Right lobe of liver (tissue), 6 donors: ENCODE data around the gene NPM1. TPM values are rescaled to one million over a fixed set of nuclear protein-coding genes. Genes with fewer than 3 reads are reported as not detected.
A peak's percentile ranks its signal among the peaks of the same experiment; 100 is the strongest.

Source experiments
- ATAC-seq, 4 donors: fragments of 200-7000 bp; cut with Tn5 transposase; one replicate each; pipeline ENCODE4 v1.9.1; 2020; ENCODE audit warnings: mild to moderate bottlenecking in 4 of 4, moderate library complexity in 4 of 4
- DNase-seq, 3 donors: peaks; one replicate each; pipeline ENCODE4 v3.0.0-alpha.2; 2020
- H3K27ac ChIP-seq, 3 donors: fragments of 200-600 bp; one replicate each; pipeline ENCODE4 v1.8.0; 2022
- H3K27me3 ChIP-seq, 2 donors: fragments of 200-600 bp; one replicate each; pipeline ENCODE4 v1.8.0; 2022
- H3K36me3 ChIP-seq, 4 donors: fragments of 200-600 bp; sonication (generic) in 1 of 4; one replicate each; pipeline versions ENCODE4 v1.5.1 to v1.8.0; 2017 to 2022; ENCODE audit warnings: control low read depth in 1 of 4
- H3K4me1 ChIP-seq, 4 donors: fragments of 200-600 bp; sonication (generic) in 1 of 4; one replicate each; pipeline versions ENCODE4 v1.5.1 to v1.8.0; 2017 to 2022; ENCODE audit warnings: control low read depth in 1 of 4
- H3K4me3 ChIP-seq, 3 donors: fragments of 200-600 bp; one replicate each; pipeline ENCODE4 v1.8.0; 2022
- H3K9me3 ChIP-seq, 4 donors: fragments of 200-600 bp; sonication (generic) in 1 of 4; one replicate each; pipeline versions ENCODE4 v1.5.1 to v1.8.0; 2017 to 2022; ENCODE audit warnings: control low read depth in 1 of 4
- POLR2A ChIP-seq: fragments of 450-650 bp; IDR thresholded peaks from one replicate; pipeline ENCODE4 v1.6.1; 2017; ENCODE audit warnings: antibody characterized with exemption, mild to moderate bottlenecking
- WGBS: methylation state at CpG from one replicate; pipeline ENCODE4 v1.1.6; 2018; ENCODE audit warnings: low coverage, low lambda C conversion rate; ENCODE audit not compliant: insufficient coverage; ENCODE audit errors: missing lambda C conversion rate; 5-methylcytosine and 5-hydroxymethylcytosine counted together
- intact Hi-C, 2 donors: fragments of 100-400 bp; cut with DNase I; formaldehyde crosslinking; loops; one replicate each; pipeline versions ENCODE4 v1.11.2 to v1.14.1; 2022
- total RNA-seq, 6 experiments: library from RNA; depleted of rRNA in 2 of 6; stranded (reverse); fragments of >200 nt in 2 of 6; fragmentation: NEBNext Ultra II Directional in 3 of 6; extraction: Animal tissue kit (Norgen Biotek cat#: 25700) in 3 of 6; gene quantifications; one replicate each; pipeline versions ENCODE4 v1.1.0 to v1.2.4, GENCODE V29; 2016 to 2023
- TF ChIP-seq, protein P1 (sequence below), 4 donors: fragments of 200-600 bp in 3 of 4; fragments of 450-650 bp in 1 of 4; IDR thresholded peaks; one replicate each; pipeline versions ENCODE4 v1.5.1 to v1.8.0; 2016 to 2022; ENCODE audit warnings: antibody characterized with exemption in 4 of 4, mild to moderate bottlenecking in 2 of 4
- donor health status: DM: no; HTN: yes; CAD: no.
- donor health status: DM: no; HTN: no; CAD: no.
- donor health status: DM: no; HTN: no; CAD: no.
- donor health status: DM: no; HTN: yes; CAD: no.
- donor health status: DM: no; HTN: yes; CAD: no.

Gene NPM1
- total RNA-seq, 6 experiments from 2014 or later = 196 to 310 (median 258) TPM

DNA sequence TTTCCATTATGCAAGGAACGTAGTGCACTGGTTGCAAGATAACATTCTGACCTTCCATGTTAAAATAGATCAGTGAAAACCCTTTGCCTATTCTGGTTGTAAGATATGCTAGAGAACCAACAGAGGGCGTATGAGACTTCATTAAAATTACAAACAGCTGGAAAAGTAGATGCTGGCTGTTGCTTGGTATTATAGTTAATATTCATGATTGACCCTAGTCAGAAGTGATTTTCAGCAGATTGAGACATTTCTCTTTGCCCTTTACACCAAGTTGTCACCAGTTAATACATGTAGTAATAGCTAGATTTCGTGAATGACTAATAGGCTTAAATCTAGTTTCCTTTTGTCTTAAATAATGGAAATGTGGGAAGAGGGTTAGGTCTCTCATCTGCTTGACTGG lies 18.0 kb downstream of the NPM1 start:
- Histone ChIP-seq H3K4me3 (no peak overlapping the region), H3K36me3 (peaks cover 9 to 64% (median 39%) of the 10 kb centered on the region in 4 donors), H3K27me3 (no peaks in the 10 kb centered on the region), H3K4me1 (no peaks in the 10 kb centered on the region), H3K27ac (no peak overlapping the region), H3K9me3 (no peaks in the 10 kb centered on the region)
- WGBS = 53% methylated on average over 3 of the region's 3 CpGs
- no peak for DNase-seq
- no peak for ATAC-seq
- intact Hi-C loops = no loop called here
- TF ChIP-seq, protein P1, sequence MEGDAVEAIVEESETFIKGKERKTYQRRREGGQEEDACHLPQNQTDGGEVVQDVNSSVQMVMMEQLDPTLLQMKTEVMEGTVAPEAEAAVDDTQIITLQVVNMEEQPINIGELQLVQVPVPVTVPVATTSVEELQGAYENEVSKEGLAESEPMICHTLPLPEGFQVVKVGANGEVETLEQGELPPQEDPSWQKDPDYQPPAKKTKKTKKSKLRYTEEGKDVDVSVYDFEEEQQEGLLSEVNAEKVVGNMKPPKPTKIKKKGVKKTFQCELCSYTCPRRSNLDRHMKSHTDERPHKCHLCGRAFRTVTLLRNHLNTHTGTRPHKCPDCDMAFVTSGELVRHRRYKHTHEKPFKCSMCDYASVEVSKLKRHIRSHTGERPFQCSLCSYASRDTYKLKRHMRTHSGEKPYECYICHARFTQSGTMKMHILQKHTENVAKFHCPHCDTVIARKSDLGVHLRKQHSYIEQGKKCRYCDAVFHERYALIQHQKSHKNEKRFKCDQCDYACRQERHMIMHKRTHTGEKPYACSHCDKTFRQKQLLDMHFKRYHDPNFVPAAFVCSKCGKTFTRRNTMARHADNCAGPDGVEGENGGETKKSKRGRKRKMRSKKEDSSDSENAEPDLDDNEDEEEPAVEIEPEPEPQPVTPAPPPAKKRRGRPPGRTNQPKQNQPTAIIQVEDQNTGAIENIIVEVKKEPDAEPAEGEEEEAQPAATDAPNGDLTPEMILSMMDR (IDR thresholded peaks at IDR 0.05) = peak in 3 of 4 donors; percentile 17 to 28 (median 25)
- no peak for TF ChIP-seq POLR2A

DNA sequence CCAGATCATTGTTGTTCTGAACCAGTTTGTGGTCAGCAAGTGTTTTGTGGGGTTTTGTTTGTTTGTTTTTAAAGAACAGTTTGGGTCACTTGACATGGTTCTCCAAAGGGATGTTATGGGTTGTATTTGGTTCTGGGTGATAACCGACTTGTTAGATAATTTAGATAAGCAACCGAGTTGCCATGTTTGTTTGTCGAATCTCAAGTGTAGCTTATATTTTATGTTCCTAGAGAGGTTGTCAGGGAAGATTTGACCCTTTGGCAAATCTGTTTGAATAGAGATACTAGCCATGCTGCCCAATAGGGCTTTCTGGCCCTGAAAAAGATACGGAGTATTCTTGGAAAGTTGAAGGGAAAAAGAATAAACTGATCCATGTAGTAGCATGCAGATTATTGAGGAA lies 19.6 kb downstream of the NPM1 start:
- no peak overlapping the region for H3K27ac ChIP-seq
- no peaks in the 10 kb centered on the region for H3K27me3 ChIP-seq
- H3K4me1 ChIP-seq = no peaks in the 10 kb centered on the region
- H3K4me3 ChIP-seq = no peak overlapping the region
- WGBS = 69% methylated on average over 4 of the region's 4 CpGs
- intact Hi-C loops = no loop called here
- no peaks in the 10 kb centered on the region for H3K9me3 ChIP-seq
- DNase-seq = no peak
- no peak for TF ChIP-seq POLR2A
- TF ChIP-seq, protein P1 (IDR thresholded peaks at IDR 0.05) = no peak
- ATAC-seq = no peak
- H3K36me3 ChIP-seq = peaks cover 0 to 66% (median 38%) of the 10 kb centered on the region in 4 donors

DNA sequence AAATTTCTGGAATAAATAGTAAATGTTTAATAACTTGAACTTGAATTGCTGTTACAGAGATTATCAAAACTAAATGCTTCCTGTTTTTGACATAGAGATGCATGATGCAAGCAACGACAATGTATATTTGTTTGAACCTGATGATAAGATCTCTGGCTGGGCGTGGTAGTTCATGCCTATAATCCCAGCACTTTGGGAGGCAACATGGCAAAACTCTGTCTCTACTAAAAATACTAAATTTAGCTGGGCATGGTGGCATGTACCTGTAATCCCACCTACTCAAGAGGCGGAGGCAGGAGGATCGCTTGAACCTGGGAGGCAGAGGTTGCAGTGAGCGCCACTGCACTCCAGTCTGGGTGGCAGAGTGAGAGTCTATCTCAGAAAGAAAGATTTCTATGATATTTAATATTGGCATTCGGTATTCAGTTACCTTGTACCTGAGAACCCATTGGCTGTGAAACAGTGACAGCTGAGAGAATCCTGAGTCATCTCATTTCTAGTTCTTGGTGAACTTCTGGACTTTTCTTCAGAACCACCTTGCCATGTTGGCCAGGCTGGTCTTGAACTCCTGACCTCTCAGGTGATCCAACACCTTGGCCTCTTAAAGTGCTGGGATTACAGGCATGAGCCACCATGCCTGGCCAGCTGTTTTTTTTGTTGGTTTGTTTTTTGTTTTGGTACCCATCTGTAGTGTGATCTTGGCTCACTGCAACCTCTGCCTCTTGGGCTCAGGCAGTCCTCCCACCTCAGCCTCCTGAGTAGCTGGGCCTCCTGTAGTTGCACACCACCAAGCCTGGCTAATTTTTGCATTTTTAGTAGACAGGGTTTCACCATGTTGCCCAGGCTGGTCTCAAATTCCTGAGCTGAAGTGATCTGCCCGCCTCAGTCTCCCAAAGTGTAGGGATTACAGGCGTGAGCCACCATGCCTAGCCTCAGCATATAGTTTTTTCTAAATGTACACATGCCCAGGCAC lies 21.8 kb downstream of the NPM1 start:
- 84% methylated on average over 4 of the region's 8 CpGs for WGBS

DNA sequence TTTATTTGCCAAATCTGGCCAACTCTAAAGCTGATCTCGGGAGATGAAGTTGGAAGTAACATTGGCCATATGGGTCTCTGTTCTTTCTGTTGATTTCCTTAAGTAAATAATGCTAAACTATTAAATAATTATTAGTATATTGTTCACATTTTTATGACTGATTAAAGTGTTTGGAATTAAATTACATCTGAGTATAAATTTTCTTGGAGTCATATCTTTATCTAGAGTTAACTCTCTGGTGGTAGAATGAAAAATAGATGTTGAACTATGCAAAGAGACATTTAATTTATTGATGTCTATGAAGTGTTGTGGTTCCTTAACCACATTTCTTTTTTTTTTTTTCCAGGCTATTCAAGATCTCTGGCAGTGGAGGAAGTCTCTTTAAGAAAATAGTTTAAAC lies 22.5 kb downstream of the NPM1 start:
- 89% methylated on average over 1 of the region's 1 CpG for WGBS
- Histone ChIP-seq H3K36me3 (peaks cover 0 to 62% (median 39%) of the 10 kb centered on the region in 4 donors), H3K9me3 (no peaks in the 10 kb centered on the region), H3K27me3 (no peaks in the 10 kb centered on the region), H3K4me3 (no peak overlapping the region), H3K4me1 (no peaks in the 10 kb centered on the region), H3K27ac (no peak overlapping the region)
- no peak for ATAC-seq
- intact Hi-C loops = loop anchor here in 1 of 2 donors (10.0 kb wide), 1 partner anchor 495 kb away; no protein-coding TSS in a partner anchor
- DNase-seq = no peak
- TF ChIP-seq, protein P1 (IDR thresholded peaks at IDR 0.05) = no peak
- no peak for TF ChIP-seq POLR2A

More for the DNA sequence above, 21.8 kb downstream of the NPM1 start:
- Histone ChIP-seq H3K9me3 (no peaks in the 10 kb centered on the region), H3K36me3 (peaks cover 0 to 68% (median 41%) of the 10 kb centered on the region in 4 donors), H3K27ac (no peak overlapping the region), H3K4me1 (no peaks in the 10 kb centered on the region), H3K27me3 (no peaks in the 10 kb centered on the region), H3K4me3 (no peak overlapping the region)
- ATAC-seq (no peak), DNase-seq (no peak)
- TF ChIP-seq, protein P1 (IDR thresholded peaks at IDR 0.05) = no peak
- TF ChIP-seq POLR2A = no peak
- intact Hi-C loops = loop anchor here in 1 of 2 donors (10.0 kb wide), 1 partner anchor 495 kb away; no protein-coding TSS in a partner anchor
